Left lung (tissue), 10 donors: ENCODE data around the gene GIPC2. TPM values are rescaled to one million over a fixed set of nuclear protein-coding genes. Genes with fewer than 3 reads are reported as not detected.

ENCODE experiments used
- ATAC-seq: fragments of 200-7000 bp; cut with Tn5 transposase; one replicate; pipeline ENCODE4 v1.9.1; 2020; ENCODE audit warnings: moderate library complexity
- DNase-seq, 4 donors: peaks; one replicate each; pipeline ENCODE4 v3.0.0-alpha.2; 2013 to 2020
- H3K27ac ChIP-seq, 2 donors: fragments of 200-600 bp; sonication (generic) in 1 of 2; one replicate each; pipeline versions ENCODE4 v1.5.0 to v1.8.0; 2020 to 2021
- H3K27me3 ChIP-seq, 2 donors: fragments of 200-600 bp; sonication (generic) in 1 of 2; one replicate each; pipeline versions ENCODE4 v1.5.0 to v1.8.0; 2020 to 2021
- H3K36me3 ChIP-seq, 2 donors: fragments of 200-600 bp; sonication (generic) in 1 of 2; one replicate each; pipeline versions ENCODE4 v1.5.0 to v1.8.0; 2020 to 2021
- H3K4me1 ChIP-seq, 2 donors: fragments of 200-600 bp; one replicate each; pipeline ENCODE4 v1.8.0; 2021
- H3K4me3 ChIP-seq, 2 donors: fragments of 200-600 bp; sonication (generic) in 1 of 2; one replicate each; pipeline versions ENCODE4 v1.5.0 to v1.8.0; 2020 to 2021; ENCODE audit warnings: mild to moderate bottlenecking in 1 of 2
- H3K9me3 ChIP-seq, 2 donors: fragments of 200-600 bp; sonication (generic) in 1 of 2; one replicate each; pipeline versions ENCODE4 v1.5.0 to v1.8.0; 2020 to 2021
- CTCF ChIP-seq, 2 donors: fragments of 200-600 bp; sonication (generic) in 1 of 2; IDR thresholded peaks; one replicate each; pipeline versions ENCODE4 v1.5.0 to v1.8.0; 2021; ENCODE audit warnings: antibody characterized with exemption in 2 of 2
- intact Hi-C, 2 donors: fragments of 100-400 bp; cut with DNase I; formaldehyde crosslinking; loops; one replicate each; pipeline versions ENCODE4 v1.11.2 to v1.14.2; 2022
- polyA plus RNA-seq, 6 donors: library from polyadenylated mRNA; unstranded; fragments of 120-200 nt; gene quantifications; one replicate each; pipeline ENCODE4 v1.2.1, GENCODE V29; 2013; ENCODE audit not compliant: insufficient read length in 6 of 6
- total RNA-seq, 2 donors: library from RNA; stranded (reverse); fragmentation: NEBNext Ultra II Directional; extraction: Animal tissue kit (Norgen Biotek cat#: 25700); gene quantifications; one replicate each; pipeline ENCODE4 v1.2.1, GENCODE V29; 2021
- donor health status: DM: no; HTN: yes; CAD: no.
- donor health status: DM: no; HTN: no; CAD: no.

GIPC2 gene
- total and polyA plus RNA-seq, 8 donors: 0.46 to 2.2 (median 0.83) TPM

GRCh38 chr1:78091215-78091813, 45.5 kb downstream of the GIPC2 start:
- Histone ChIP-seq H3K9me3 (peaks cover 0 to 14% of the 10 kb centered on the region in 2 donors), H3K27ac (no peak overlapping the region), H3K4me1 (no peaks in the 10 kb centered on the region), H3K27me3 (no peaks in the 10 kb centered on the region), H3K4me3 (no peak overlapping the region), H3K36me3 (no peaks in the 10 kb centered on the region)
- no peak for TF ChIP-seq CTCF (IDR thresholded peaks at IDR 0.05)
- intact Hi-C loops: no loop called here
- no peak for DNase-seq
- no peak for ATAC-seq

GRCh38 chr1:78091886-78092285, 46.1 kb downstream of the GIPC2 start:
- intact Hi-C loops: no loop called here
- no peak overlapping the region for H3K27ac ChIP-seq
- H3K27me3 ChIP-seq: no peaks in the 10 kb centered on the region
- DNase-seq: no peak
- no peak for ATAC-seq
- no peak for TF ChIP-seq CTCF (IDR thresholded peaks at IDR 0.05)
- H3K9me3 ChIP-seq: peaks cover 0 to 8% of the 10 kb centered on the region in 2 donors
- H3K36me3 ChIP-seq: no peaks in the 10 kb centered on the region
- H3K4me3 ChIP-seq: no peak overlapping the region
- H3K4me1 ChIP-seq: no peaks in the 10 kb centered on the region

- no peaks in the 10 kb centered on the region for H3K4me1 ChIP-seq
- no peaks in the 10 kb centered on the region for H3K36me3 ChIP-seq
- intact Hi-C loops: no loop called here
- H3K27me3 ChIP-seq: no peaks in the 10 kb centered on the region
- no peak overlapping the region for H3K27ac ChIP-seq
- peaks cover 0 to 4% of the 10 kb centered on the region in 2 donors for H3K9me3 ChIP-seq
- DNase-seq (no peak), ATAC-seq (no peak)
- TF ChIP-seq CTCF (IDR thresholded peaks at IDR 0.05): no peak
- H3K4me3 ChIP-seq: no peak overlapping the region
These were observed 46.9 kb downstream of the GIPC2 start for GRCh38 chr1:78092643-78093042.

- intact Hi-C loops: no loop called here
- Histone ChIP-seq H3K27ac (no peak overlapping the region), H3K9me3 (no peaks in the 10 kb centered on the region), H3K4me3 (no peak overlapping the region), H3K4me1 (no peaks in the 10 kb centered on the region), H3K27me3 (no peaks in the 10 kb centered on the region), H3K36me3 (no peaks in the 10 kb centered on the region)
- TF ChIP-seq CTCF (IDR thresholded peaks at IDR 0.05): no peak
- DNase-seq (no peak), ATAC-seq (no peak)
These were observed 47.8 kb downstream of the GIPC2 start for GRCh38 chr1:78093560-78093959.

GRCh38 chr1:78094639-78095038, 48.9 kb downstream of the GIPC2 start:
- no peaks in the 10 kb centered on the region for H3K27me3 ChIP-seq
- no peak overlapping the region for H3K4me3 ChIP-seq
- TF ChIP-seq CTCF (IDR thresholded peaks at IDR 0.05): no peak
- ATAC-seq (no peak), DNase-seq (no peak)
- intact Hi-C loops: no loop called here
- H3K9me3 ChIP-seq: no peaks in the 10 kb centered on the region
- H3K4me1 ChIP-seq: no peaks in the 10 kb centered on the region
- H3K27ac ChIP-seq: no peak overlapping the region
- no peaks in the 10 kb centered on the region for H3K36me3 ChIP-seq
